ENCODE results near the gene KBTBD12. TPM values are rescaled to one million over a fixed set of nuclear protein-coding genes. Genes with fewer than 3 reads are reported as not detected.
A peak's percentile ranks its signal among the peaks of the same experiment; 100 is the strongest.
"Not testable (repeated sequence)": the region's sequence is repeated elsewhere in the genome, so short reads cannot be mapped to it uniquely, and the experiment has no call there.

The KBTBD12 gene
- total and polyA plus RNA-seq, 2 experiments from 2014 or later = 0.02 to 0.66 TPM

- H3K4me1 ChIP-seq (ENCODE audit: low read depth) = peaks cover 13% of the 10 kb centered on the region
- no peaks in the 10 kb centered on the region for H3K9me3 ChIP-seq (ENCODE audit: low read depth)
- H3K27me3 ChIP-seq = no peaks in the 10 kb centered on the region
- no peak overlapping the region for H3K4me3 ChIP-seq
- TF ChIP-seq CTCF (IDR thresholded peaks at IDR 0.05; ENCODE audit: low read depth, low read length) = no peak
- no peak for DNase-seq (ENCODE audit: low read depth in 1 of 2, low spot score in 1 of 2)
- H3K27ac ChIP-seq = no peak overlapping the region
- no peaks in the 10 kb centered on the region for H3K36me3 ChIP-seq
These were observed 9.5 kb upstream of the KBTBD12 start for GRCh38 chr3:127905556-127905955.

DNA sequence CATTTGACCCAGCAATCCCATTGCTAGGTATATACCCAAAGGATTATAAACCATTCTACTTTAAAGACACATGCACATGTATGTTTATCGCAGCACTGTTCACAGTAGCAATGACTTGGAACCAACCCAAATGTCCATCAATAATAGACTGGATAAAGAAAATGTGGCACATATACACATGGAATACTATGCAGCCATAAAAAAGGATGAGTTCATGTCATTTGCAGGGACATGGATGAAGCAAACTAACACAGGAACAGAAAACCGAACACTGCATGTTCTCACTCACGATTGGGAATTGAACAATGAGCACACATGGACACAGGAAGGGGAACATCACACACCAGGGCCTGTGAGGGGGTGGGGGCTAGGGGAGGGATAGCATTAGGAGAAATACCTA lies 8.4 kb upstream of the KBTBD12 start:
- H3K27me3 ChIP-seq; H3K9me3 ChIP-seq (ENCODE audit: low read depth); DNase-seq (ENCODE audit: low read depth in 1 of 2, low spot score in 1 of 2); H3K4me3 ChIP-seq; H3K27ac ChIP-seq; H3K36me3 ChIP-seq: not testable (repeated sequence)
- peaks cover 13% of the 10 kb centered on the region for H3K4me1 ChIP-seq (ENCODE audit: low read depth)

- no peak overlapping the region for H3K4me3 ChIP-seq
- no peaks in the 10 kb centered on the region for H3K27me3 ChIP-seq
- H3K27ac ChIP-seq = no peak overlapping the region
- no peaks in the 10 kb centered on the region for H3K9me3 ChIP-seq (ENCODE audit: low read depth)
- no peak for TF ChIP-seq CTCF (IDR thresholded peaks at IDR 0.05; ENCODE audit: low read depth, low read length)
- H3K4me1 ChIP-seq (ENCODE audit: low read depth) = peaks cover 13% of the 10 kb centered on the region
- no peaks in the 10 kb centered on the region for H3K36me3 ChIP-seq
- no peak for DNase-seq (ENCODE audit: low read depth in 1 of 2, low spot score in 1 of 2)
These were observed 6.8 kb upstream of the KBTBD12 start for GRCh38 chr3:127908202-127908601.

DNA sequence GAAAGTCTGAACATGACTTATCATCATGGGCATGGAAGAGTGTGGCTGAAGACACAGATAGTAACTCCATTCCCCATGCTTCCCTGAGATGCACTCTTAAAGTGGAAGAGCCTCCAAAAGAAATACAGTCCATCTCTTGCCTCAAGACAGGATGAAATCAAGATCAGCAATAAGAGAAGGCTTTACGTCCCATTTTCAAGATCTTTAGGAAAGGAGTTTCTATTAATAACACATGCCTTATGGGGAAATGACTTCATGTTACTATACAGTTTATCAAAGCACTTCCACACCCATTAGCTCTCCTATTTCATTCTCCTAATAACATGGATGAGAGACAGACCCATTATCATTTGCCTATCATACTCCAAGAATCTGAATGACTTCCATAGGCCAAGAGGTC lies 6.1 kb upstream of the KBTBD12 start:
- no peak for DNase-seq (ENCODE audit: low read depth in 1 of 2, low spot score in 1 of 2)
- no peak for TF ChIP-seq CTCF (IDR thresholded peaks at IDR 0.05; ENCODE audit: low read depth, low read length)
- H3K4me1 ChIP-seq (ENCODE audit: low read depth) = peaks cover 10% of the 10 kb centered on the region
- H3K4me3 ChIP-seq = no peak overlapping the region
- H3K9me3 ChIP-seq (ENCODE audit: low read depth) = no peaks in the 10 kb centered on the region
- H3K27ac ChIP-seq = no peak overlapping the region
- peaks cover 4% of the 10 kb centered on the region for H3K27me3 ChIP-seq
- no peaks in the 10 kb centered on the region for H3K36me3 ChIP-seq

DNA sequence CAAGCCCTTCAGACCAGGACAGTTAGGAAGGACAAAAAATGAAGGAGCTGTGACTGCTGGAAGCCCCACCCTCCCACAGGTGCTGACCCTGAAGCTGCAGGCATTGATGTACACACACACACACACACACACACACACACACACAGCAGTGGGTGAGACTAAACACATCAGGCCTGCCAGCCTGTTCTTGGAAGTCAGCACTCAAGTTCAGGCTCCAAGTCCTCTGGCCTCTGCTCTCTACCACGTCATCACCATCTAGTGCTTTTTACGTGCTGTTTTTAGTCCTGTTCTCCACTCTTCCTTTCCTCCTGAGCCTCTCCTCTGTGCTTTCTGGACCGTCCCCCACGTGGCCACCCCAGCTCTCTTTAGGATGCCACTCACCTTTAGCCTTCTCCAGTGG lies 5.4 kb upstream of the KBTBD12 start:
- no peak for TF ChIP-seq CTCF (IDR thresholded peaks at IDR 0.05; ENCODE audit: low read depth, low read length)
- no peaks in the 10 kb centered on the region for H3K9me3 ChIP-seq (ENCODE audit: low read depth)
- peaks cover 10% of the 10 kb centered on the region for H3K27me3 ChIP-seq

DNA sequence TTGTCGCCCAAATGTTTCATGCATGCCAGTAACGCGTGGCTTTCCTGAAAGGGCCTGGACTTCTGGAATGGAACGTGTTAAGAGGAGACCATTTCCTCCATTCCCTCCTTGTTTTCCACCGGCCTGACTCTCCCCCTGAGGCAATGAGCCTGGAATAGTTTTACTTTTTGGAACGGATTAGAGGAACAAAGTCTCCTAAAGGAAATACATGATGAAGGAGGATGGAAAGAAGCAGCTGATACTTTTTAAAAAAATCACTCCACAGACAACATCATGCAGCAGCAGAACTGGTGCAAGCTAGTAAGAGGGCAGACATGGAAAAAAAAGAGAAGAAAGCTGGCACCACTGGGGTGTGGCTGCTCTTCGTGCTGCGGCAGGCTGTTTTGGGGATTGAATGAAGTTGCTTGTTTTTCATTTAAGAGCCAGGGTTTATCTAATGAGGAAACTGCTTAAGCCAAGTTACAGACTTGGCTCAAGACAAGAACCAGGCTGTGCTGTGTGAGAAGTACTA lies 3.6 kb upstream of the KBTBD12 start:
- no peaks in the 10 kb centered on the region for H3K36me3 ChIP-seq
- H3K27me3 ChIP-seq = peaks cover 28% of the 10 kb centered on the region
- no peak overlapping the region for H3K27ac ChIP-seq
- no peak overlapping the region for H3K4me3 ChIP-seq
- H3K4me1 ChIP-seq (ENCODE audit: low read depth) = peaks cover 10% of the 10 kb centered on the region
- DNase-seq (ENCODE audit: low read depth in 1 of 2, low spot score in 1 of 2) = peak in 1 of 2 donors; percentile 38
- no peaks in the 10 kb centered on the region for H3K9me3 ChIP-seq (ENCODE audit: low read depth)
- TF ChIP-seq CTCF (IDR thresholded peaks at IDR 0.05; ENCODE audit: low read depth, low read length) = no peak

More for the DNA sequence above, 5.4 kb upstream of the KBTBD12 start:
- no peaks in the 10 kb centered on the region for H3K36me3 ChIP-seq
- H3K4me1 ChIP-seq (ENCODE audit: low read depth) = peaks cover 10% of the 10 kb centered on the region
- H3K4me3 ChIP-seq = no peak overlapping the region
- no peak overlapping the region for H3K27ac ChIP-seq
- DNase-seq (ENCODE audit: low read depth in 1 of 2, low spot score in 1 of 2) = peak in 1 of 2 donors; percentile 72

GRCh38 chr3:127913841-127914240 lies 1.2 kb upstream of the KBTBD12 start:
- not testable (repeated sequence) for H3K9me3 ChIP-seq (ENCODE audit: low read depth); H3K36me3 ChIP-seq; H3K27ac ChIP-seq; H3K4me1 ChIP-seq (ENCODE audit: low read depth); H3K4me3 ChIP-seq; DNase-seq (ENCODE audit: low read depth in 1 of 2, low spot score in 1 of 2)
- H3K27me3 ChIP-seq = peaks cover 47% of the 10 kb centered on the region

All from cardiac muscle cell (in vitro differentiated cells and primary cell).